CD14-positive monocyte (primary cell): ENCODE results near the gene MAFG. TPM values are rescaled to one million over a fixed set of nuclear protein-coding genes. Genes with fewer than 3 reads are reported as not detected.

Experiments
- DNase-seq, 3 donors: peaks; one replicate each; pipeline ENCODE4 v3.0.0-alpha.2; 2011 to 2022
- H2AFZ ChIP-seq: 2 replicates; pipeline ENCODE4 v1.6.0; 2012; ENCODE audit warnings: mild to moderate bottlenecking, low read depth, low read length, inconsistent platforms; ENCODE audit not compliant: insufficient read depth, poor library complexity, severe bottlenecking
- H3K27ac ChIP-seq, 2 donors: 1 replicate in 1 of 2; 2 replicates in 1 of 2; pipeline ENCODE4 v1.5.1; 2012 to 2013; ENCODE audit warnings: low read length in 2 of 2, control low read depth in 1 of 2, inconsistent platforms in 1 of 2, low read depth in 1 of 2, mild to moderate bottlenecking in 1 of 2
- H3K27me3 ChIP-seq, 2 donors: one replicate each; pipeline versions ENCODE4 v1.6.0 to v1.6.1; 2011 to 2013; ENCODE audit warnings: low read length in 2 of 2; ENCODE audit not compliant: control insufficient read depth in 2 of 2, insufficient read depth in 2 of 2
- H3K36me3 ChIP-seq, 2 donors: replicated peaks in 1 of 2; 1 replicate in 1 of 2; 2 replicates in 1 of 2; pipeline versions ENCODE4 v1.5.1 to v1.6.1; 2012 to 2013; ENCODE audit warnings: low read length in 2 of 2, control low read depth in 1 of 2, inconsistent platforms in 1 of 2, mild to moderate bottlenecking in 1 of 2; ENCODE audit not compliant: insufficient read depth in 2 of 2, control insufficient read depth in 1 of 2
- H3K4me1 ChIP-seq, 2 donors: 1 replicate in 1 of 2; 2 replicates in 1 of 2; pipeline versions ENCODE4 v1.5.1 to v1.6.1; 2012 to 2013; ENCODE audit warnings: low read length in 2 of 2, control low read depth in 1 of 2, inconsistent platforms in 1 of 2, mild to moderate bottlenecking in 1 of 2, moderate library complexity in 1 of 2; ENCODE audit not compliant: insufficient read depth in 2 of 2, control insufficient read depth in 1 of 2
- H3K4me2 ChIP-seq: replicated peaks from 2 replicates; pipeline ENCODE3; 2012; ENCODE audit warnings: low read length, moderate library complexity, mild to moderate bottlenecking; ENCODE audit not compliant: poor library complexity, severe bottlenecking; ENCODE audit errors: extremely low read depth
- H3K4me3 ChIP-seq, 3 experiments: fragments of 200-600 bp in 1 of 3; sonication (generic) in 1 of 3; replicated peaks in 1 of 3; 1 replicate in 2 of 3; 2 replicates in 1 of 3; pipeline ENCODE4 v1.5.1; 2011 to 2013; ENCODE audit warnings: low read length in 3 of 3, mild to moderate bottlenecking in 3 of 3, control low read depth in 2 of 3, low read depth in 2 of 3, inconsistent platforms in 1 of 3, moderate library complexity in 1 of 3
- H3K79me2 ChIP-seq: 2 replicates; pipeline ENCODE4 v1.6.0; 2012; ENCODE audit warnings: mild to moderate bottlenecking, control low read depth, inconsistent platforms, low read length, moderate library complexity; ENCODE audit not compliant: insufficient read depth
- H3K9ac ChIP-seq: 2 replicates; pipeline ENCODE4 v1.6.0; 2017; ENCODE audit warnings: low read length, mild to moderate bottlenecking; ENCODE audit not compliant: insufficient read depth, poor library complexity, severe bottlenecking
- H3K9me3 ChIP-seq, 2 donors: replicated peaks in 1 of 2; 1 replicate in 1 of 2; 2 replicates in 1 of 2; pipeline versions ENCODE4 v1.5.1 to v1.6.1; 2012 to 2013; ENCODE audit warnings: low read length in 2 of 2, control low read depth in 1 of 2; ENCODE audit not compliant: control insufficient read depth in 1 of 2, insufficient read depth in 1 of 2
- H4K20me1 ChIP-seq: 2 replicates; pipeline ENCODE4 v1.6.0; 2012; ENCODE audit warnings: mild to moderate bottlenecking, low read length, control low read depth, moderate library complexity; ENCODE audit not compliant: insufficient read depth
- H3K27ac Mint-ChIP-seq, 7 donors: one replicate each; pipeline ENCODE4 v1.8.0; 2020; ENCODE audit warnings: mild to moderate bottlenecking in 7 of 7, mixed read lengths in 7 of 7, moderate library complexity in 6 of 7, inconsistent platforms in 2 of 7
- H3K27me3 Mint-ChIP-seq, 3 donors: one replicate each; pipeline ENCODE4 v1.8.0; 2021 to 2022; ENCODE audit warnings: low read depth in 3 of 3, mild to moderate bottlenecking in 3 of 3, mixed read lengths in 3 of 3, moderate library complexity in 3 of 3, inconsistent platforms in 1 of 3
- H3K36me3 Mint-ChIP-seq, 2 donors: one replicate each; pipeline ENCODE4 v1.8.0; 2020; ENCODE audit warnings: mixed read lengths in 2 of 2, inconsistent platforms in 1 of 2, mild to moderate bottlenecking in 1 of 2
- H3K4me1 Mint-ChIP-seq: one replicate; pipeline ENCODE4 v1.8.0; 2020; ENCODE audit warnings: mild to moderate bottlenecking, mixed read lengths
- H3K4me3 Mint-ChIP-seq, 2 donors: one replicate each; pipeline ENCODE4 v1.8.0; 2020; ENCODE audit warnings: mild to moderate bottlenecking in 2 of 2, mixed read lengths in 2 of 2, moderate library complexity in 1 of 2
- H3K9me3 Mint-ChIP-seq, 7 donors: one replicate each; pipeline ENCODE4 v1.8.0; 2020 to 2022; ENCODE audit warnings: mixed read lengths in 7 of 7, mild to moderate bottlenecking in 6 of 7, moderate library complexity in 6 of 7, inconsistent platforms in 2 of 7
- CTCF ChIP-seq: fragments of 200-600 bp; IDR thresholded peaks from one replicate; pipeline ENCODE4 v1.8.0; 2022; ENCODE audit warnings: antibody characterized with exemption, mild to moderate bottlenecking
- WGBS: methylation state at CpG from one replicate; pipeline ENCODE4 v1.1.5; 2013; ENCODE audit warnings: missing lambda C conversion rate; ENCODE audit not compliant: insufficient coverage; 5-methylcytosine and 5-hydroxymethylcytosine counted together
- intact Hi-C, 2 donors: fragments of 100-400 bp; cut with micrococcal nuclease; formaldehyde crosslinking; loops; one replicate each; pipeline versions ENCODE4 v1.15.0 to v1.15.1; 2023
- polyA plus RNA-seq, 3 donors: library from polyadenylated mRNA; depleted of rRNA in 1 of 3; unstranded in 2 of 3; stranded (reverse) in 1 of 3; fragments of 300-500 nt in 2 of 3; fragments of >200 nt in 1 of 3; fragmentation: Illumina TruSeq in 2 of 3; gene quantifications; 1 replicate in 2 of 3; 2 replicates in 1 of 3; pipeline ENCODE4 v1.2.3, GENCODE V29; 2012 to 2021

Gene MAFG
- polyA plus RNA-seq, 3 donors = 7.4 to 66.0 (median 7.6) TPM

- WGBS = 87% methylated on average over 15 of the region's 16 CpGs
- peaks cover 0 to 4% of the 10 kb centered on the region in 2 donors for H3K4me1 ChIP-seq
- peaks cover 0 to under 1% of the 10 kb centered on the region in 2 donors for H3K27me3 ChIP-seq
Measured at GRCh38 chr17:81952792-81953228, 25.3 kb upstream of the MAFG start.

GRCh38 chr17:81951785-81952684, 24.5 kb upstream of the MAFG start:
- Histone ChIP-seq H3K4me2 (no peak overlapping the region), H3K4me1 (peaks cover 0 to 4% of the 10 kb centered on the region in 2 donors), H2AFZ (no peak overlapping the region), H3K9me3 (no peaks in the 10 kb centered on the region), H3K9ac (no peak overlapping the region), H3K4me3 (no peak overlapping the region), H4K20me1 (no peaks in the 10 kb centered on the region), H3K27ac (no peak overlapping the region), H3K79me2 (no peaks in the 10 kb centered on the region), H3K27me3 (no peaks in the 10 kb centered on the region), H3K36me3 (no peaks in the 10 kb centered on the region)
- no peak for DNase-seq
- peaks cover 7 to 17% (median 16%) of the 10 kb centered on the region in 3 donors for H3K27me3 Mint-ChIP-seq
- TF ChIP-seq CTCF = no peak
- intact Hi-C loops = no loop called here
- H3K36me3 Mint-ChIP-seq = no peaks in the 10 kb centered on the region
- no peak overlapping the region for H3K27ac Mint-ChIP-seq
- H3K9me3 Mint-ChIP-seq = peaks cover 0 to 5% (median 2%) of the 10 kb centered on the region in 7 donors
- no peaks in the 10 kb centered on the region for H3K4me1 Mint-ChIP-seq
- 78% methylated on average over 5 of the region's 13 CpGs for WGBS
- H3K4me3 Mint-ChIP-seq = no peak overlapping the region

More at GRCh38 chr17:81952792-81953228, 25.3 kb upstream of the MAFG start:
- Histone ChIP-seq H3K4me3 (no peak overlapping the region), H4K20me1 (no peaks in the 10 kb centered on the region), H3K9me3 (no peaks in the 10 kb centered on the region), H3K4me2 (no peak overlapping the region), H3K27ac (no peak overlapping the region), H3K79me2 (no peaks in the 10 kb centered on the region), H3K36me3 (no peaks in the 10 kb centered on the region), H2AFZ (no peak overlapping the region), H3K9ac (no peak overlapping the region)
- H3K4me3 Mint-ChIP-seq = no peak overlapping the region
- intact Hi-C loops = no loop called here
- TF ChIP-seq CTCF = no peak
- peaks cover 0 to 5% (median 2%) of the 10 kb centered on the region in 7 donors for H3K9me3 Mint-ChIP-seq
- no peaks in the 10 kb centered on the region for H3K36me3 Mint-ChIP-seq
- no peak overlapping the region for H3K27ac Mint-ChIP-seq
- DNase-seq = no peak
- peaks cover 7 to 20% (median 20%) of the 10 kb centered on the region in 3 donors for H3K27me3 Mint-ChIP-seq
- H3K4me1 Mint-ChIP-seq = no peaks in the 10 kb centered on the region
